HG03175 (cell line): ENCODE data around the gene ERFL.
"Not testable (repeated sequence)": the region's sequence is repeated elsewhere in the genome, so short reads cannot be mapped to it uniquely, and the experiment has no call there.

Source experiments
- ATAC-seq: cut with Tn5 transposase; IDR thresholded peaks from one replicate; pipeline ENCODE4 v1.9.1; 2021; ENCODE audit warnings: mild to moderate bottlenecking, moderate library complexity; ENCODE audit not compliant: unreplicated experiment

Gene ERFL

DNA sequence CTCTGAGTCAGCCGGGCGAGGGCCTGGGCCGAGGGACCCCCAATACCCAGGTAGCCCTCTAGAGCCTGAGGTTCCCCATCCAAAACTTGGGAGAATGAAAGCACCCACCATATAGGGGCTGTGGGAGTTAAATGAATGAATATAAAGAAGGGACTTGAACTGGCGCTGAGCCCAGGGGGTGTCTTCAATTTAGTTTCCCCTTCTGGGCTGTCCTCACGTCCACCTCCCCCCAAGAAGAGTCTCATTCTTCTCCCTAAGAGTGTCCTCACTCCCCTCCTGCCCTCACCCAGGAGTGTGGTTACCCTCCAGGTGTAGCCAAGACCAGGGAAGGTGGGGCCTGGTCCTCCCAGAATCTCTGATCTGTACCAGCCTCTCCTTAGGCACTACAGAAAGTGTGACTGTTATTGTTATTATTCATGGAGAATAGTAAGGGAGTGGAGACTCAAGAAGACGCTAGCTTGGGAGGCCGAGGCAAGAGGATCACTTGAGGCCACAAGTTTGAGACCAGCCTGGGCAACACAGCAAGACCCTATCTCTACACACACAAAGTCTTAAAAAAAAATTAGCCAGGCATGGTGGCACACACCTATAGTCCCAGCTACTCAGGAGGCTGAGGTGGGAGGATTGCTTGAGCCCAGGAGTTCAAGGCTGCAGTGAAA lies 48.5 kb downstream of the ERFL start:
- no peak for ATAC-seq

GRCh38 chr19:41879080-41879479 lies 49.2 kb downstream of the ERFL start:
- no peak for ATAC-seq

DNA sequence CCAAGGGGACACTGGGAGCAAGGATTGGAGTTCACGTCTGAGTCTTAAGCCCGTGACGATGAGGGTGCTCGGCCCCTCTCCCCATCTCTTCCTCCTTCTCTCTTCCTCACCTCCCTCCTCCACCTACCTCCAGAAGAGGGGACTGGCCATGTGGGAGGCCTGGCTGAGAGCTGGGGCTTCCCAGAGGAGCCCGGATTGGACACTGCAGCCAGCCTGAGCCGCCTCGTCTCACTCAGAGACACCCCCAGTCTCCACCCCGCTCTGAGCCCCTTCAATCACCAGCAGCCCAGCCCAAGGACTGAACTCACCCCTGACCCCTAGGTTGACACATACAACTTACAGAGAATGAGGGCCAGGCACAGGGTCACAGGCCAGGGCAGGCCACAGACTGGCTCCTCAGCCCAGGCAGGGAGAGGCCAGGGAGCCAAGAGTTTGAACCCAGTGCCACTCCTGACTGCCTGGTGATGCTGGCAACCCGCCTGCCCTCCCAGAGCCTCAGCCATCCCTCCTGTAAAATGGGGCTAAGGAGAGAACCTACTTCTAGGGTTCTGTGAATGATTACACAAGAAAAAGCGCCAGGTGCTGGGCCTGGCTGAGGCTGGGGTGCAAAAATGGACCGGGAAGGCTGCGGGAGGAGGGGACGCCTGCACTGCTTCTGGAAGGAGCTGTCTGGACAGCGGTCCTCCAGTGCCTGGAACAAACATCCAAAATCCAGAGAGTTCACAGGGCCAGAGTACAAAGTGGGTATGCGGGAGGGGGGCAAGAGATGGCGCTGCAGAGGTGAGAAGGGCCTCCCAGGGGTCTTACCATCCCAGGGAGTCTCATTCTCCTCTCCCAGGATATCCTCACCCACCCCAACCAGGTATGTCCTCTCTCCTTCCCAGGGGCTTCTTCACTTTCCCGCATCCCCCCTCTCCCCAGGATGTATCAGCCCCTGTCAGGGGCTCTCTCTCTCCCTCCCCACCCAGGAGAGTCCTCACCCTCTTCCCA lies 50.0 kb downstream of the ERFL start:
- no peak for ATAC-seq

DNA sequence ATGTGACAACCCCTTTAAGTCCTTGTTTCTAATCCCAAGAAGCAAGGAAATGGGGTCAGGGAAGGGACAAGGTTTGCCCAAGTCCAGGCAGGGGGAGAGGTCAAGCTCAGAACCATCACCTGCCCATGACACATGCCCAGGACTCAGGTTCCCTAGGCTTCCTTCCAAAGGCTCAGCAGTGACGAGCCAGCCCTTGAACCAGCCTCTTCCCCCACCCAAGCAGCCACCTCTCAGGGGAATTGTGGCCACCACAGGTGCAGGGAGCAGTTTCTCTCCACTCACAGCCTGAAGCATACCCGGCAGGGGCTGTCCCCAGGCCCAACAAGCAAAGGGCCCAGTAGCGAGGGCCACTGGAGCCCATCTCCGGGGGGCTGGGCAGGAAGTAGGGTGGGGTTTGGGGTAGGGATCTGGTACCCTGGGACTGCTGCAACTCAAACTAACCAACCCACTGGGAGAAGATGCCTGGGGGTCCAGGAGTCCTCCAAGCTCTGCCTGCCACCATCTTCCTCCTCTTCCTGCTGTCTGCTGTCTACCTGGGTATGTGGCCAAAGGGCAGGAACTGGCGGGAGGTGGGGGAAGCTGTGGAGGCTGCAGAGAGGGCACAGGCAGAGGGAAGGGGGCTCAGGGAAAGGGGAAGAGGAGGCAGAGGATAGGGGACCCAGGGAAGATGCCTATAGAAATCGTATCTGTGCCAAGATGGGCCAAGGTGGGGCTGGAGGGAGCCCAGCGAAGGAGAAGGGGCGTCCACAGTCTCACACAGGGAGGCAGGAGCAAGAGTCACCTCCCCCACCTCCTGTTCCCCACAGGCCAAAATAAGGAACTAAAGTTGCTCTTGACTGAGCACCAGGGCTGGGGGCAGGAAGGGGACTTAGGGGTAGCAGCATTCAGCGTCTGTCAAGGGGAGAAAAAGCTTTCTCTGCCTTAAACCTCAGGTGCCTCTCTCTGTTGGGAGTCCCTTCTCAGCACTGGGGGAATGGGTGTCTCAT lies 51.1 kb downstream of the ERFL start, which contains the start of gene CD79A:
CD79A (plus strand) TSS at position 433 of the 986 bp plus-strand sequence; CDS start at position 459, 26 bp downstream.
- peak; percentile 64 for ATAC-seq

- not testable (repeated sequence) for ATAC-seq
These were observed 52.3 kb downstream of the ERFL start for GRCh38 chr19:41875973-41876372.

GRCh38 chr19:41872775-41873647 lies 55.2 kb downstream of the ERFL start:
- no peak for ATAC-seq

GRCh38 chr19:41872384-41872774 lies 55.9 kb downstream of the ERFL start:
- ATAC-seq: no peak

- peak; percentile 52 for ATAC-seq
These were observed 56.5 kb downstream of the ERFL start for GRCh38 chr19:41871573-41872383.

GRCh38 chr19:41870401-41870873 lies 57.8 kb downstream of the ERFL start:
- no peak for ATAC-seq

DNA sequence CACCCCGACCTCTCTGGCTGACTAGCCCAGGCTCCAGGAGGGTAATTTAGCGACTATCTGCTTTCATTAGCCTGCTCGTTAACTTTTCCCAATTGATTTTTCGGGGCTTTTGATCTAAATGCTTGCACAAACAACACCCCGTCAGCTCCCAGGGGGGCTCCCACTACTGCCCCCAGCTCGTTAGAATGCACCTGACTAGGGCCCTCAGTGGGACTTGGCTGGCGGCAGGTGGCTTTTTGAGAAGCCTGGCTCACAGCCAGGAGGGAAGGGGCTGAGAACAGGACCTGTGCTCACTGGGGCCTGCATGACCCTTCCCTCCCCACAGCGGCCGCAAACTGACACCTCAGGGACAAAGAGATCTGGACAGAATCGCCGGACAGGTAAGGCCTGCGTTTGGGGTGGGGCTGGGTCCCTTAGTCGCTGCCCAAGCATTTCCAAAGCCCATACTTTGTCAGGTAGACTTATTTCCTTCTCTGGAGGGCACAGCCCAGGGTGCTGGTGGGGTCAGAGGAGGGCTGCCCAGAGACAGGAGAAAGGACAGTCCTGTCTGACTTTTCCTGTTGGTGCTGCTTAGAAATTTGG lies 58.8 kb downstream of the ERFL start:
- ATAC-seq: no peak

GRCh38 chr19:41868989-41869300 lies 59.3 kb downstream of the ERFL start:
- ATAC-seq: no peak

DNA sequence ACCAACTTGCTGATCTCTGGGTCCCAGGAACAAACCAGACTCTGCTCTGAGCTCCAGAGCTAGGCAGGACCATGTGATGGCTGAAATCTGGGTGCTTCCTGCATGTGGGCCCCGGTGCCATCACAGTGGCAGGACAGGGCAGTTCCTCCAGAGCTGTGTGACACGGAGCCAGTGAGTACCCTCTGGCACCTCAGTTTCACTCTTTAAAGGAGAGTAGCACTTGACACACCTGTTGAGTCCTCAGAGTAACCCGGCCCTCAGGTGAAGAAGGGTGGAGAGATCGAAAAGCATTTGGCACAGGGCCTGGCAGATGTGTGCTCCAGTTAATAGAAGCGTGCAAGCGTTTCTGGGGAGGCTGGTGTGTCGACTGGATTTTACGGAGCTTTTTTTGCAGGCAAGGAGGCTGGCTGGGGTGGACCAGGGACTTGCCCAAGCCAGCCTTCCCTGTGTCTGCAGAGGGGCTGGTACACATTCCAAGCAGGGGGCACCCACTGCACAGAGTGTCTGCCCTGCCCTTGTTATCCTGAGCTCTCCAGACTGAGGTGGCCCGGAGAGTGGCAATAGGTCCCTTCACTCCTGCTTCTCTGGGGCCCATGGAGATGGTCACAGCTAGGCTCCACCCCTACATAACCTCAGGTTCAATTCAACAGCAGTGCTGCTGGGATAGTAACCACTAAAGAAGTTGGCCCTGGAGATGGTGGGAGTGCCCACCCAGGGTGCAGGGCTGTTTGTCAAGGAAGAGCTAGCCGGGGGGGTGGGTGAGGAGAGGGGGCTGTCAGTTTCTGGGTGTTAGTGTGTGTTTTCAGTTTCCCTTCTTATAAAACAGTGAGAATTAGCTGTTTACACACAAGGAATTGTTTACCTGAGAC lies 59.9 kb downstream of the ERFL start:
- no peak for ATAC-seq

GRCh38 chr19:41866284-41866683 lies 62.0 kb downstream of the ERFL start:
- ATAC-seq: no peak

- ATAC-seq: no peak
These were observed 63.9 kb downstream of the ERFL start for GRCh38 chr19:41864374-41864773.

DNA sequence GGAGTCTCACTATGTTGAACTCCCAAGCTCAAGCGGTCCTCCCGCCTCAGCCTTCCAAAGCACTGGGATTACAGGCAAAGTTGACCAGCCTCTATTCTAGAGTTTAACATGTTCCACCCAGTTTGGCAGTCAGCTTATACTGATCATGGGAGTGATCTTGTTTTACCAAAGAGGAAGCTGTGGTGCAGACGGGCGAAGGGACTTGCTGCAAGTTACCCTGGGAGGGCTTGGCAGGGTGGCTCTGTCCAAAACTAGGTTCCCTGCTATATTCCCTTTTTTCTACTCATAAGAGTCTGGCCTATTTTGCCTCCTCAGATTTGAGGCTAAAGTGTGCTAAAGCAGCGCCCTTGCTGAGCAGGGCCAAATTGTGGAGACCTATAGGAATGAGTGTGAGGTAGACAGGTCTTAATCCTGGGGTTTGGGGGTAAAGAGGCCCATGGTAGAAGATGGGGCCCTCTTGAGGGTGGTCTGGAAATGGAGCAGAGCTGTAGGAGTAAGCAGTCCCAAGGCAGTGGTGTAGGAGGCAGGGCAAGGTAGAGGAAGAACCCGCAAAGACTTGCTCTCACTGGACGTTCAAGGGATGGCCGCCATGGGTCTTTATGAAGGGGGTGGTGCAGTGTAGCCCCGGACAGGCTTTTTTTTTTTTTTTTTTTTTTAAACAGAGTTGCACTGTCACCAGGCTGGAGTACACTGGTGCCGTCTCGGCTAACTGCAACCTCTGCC lies 64.9 kb downstream of the ERFL start:
- ATAC-seq: no peak

- ATAC-seq: no peak
These were observed 65.7 kb downstream of the ERFL start for GRCh38 chr19:41862445-41862986.

- ATAC-seq: no peak
These were observed 66.4 kb downstream of the ERFL start for GRCh38 chr19:41861846-41862245.
